ENCODE data around the gene DAPL1.

DAPL1 gene

GRCh38 chr2:158774681-158775080, 20.4 kb upstream of the DAPL1 start:
- H2AK5ac ChIP-seq (ENCODE audit: low read length) = no peak overlapping the region
- H3K18ac ChIP-seq (ENCODE audit: low read length) = no peak overlapping the region
- no peak for DNase-seq
- H3K4ac ChIP-seq (ENCODE audit: low read depth, low read length) = no peak overlapping the region
- no peak overlapping the region for H3K27ac ChIP-seq (ENCODE audit: low read depth, low read length)
- H3K4me1 ChIP-seq (ENCODE audit: control insufficient read depth in 1 of 2, insufficient read depth in 2 of 2, low read length in 2 of 2) = no peaks in the 10 kb centered on the region
- peaks cover 3% of the 10 kb centered on the region for H3K9me3 ChIP-seq (ENCODE audit: insufficient read depth, low read depth, low read length)
- H2BK120ac ChIP-seq (ENCODE audit: insufficient read depth, low read length, poor library complexity) = no peak overlapping the region
- H4K91ac ChIP-seq (ENCODE audit: low read depth, low read length) = no peak overlapping the region
- H3K9ac ChIP-seq (ENCODE audit: low read length) = no peak overlapping the region
- no CpG with 5 or more reads among the region's 1 CpG for WGBS (ENCODE audit: extremely low coverage, insufficient coverage, insufficient read length)
- no peak overlapping the region for H3K4me3 ChIP-seq (ENCODE audit: low read depth, low read length)
- peaks cover 0 to 2% of the 10 kb centered on the region in 2 experiments for H3K36me3 ChIP-seq (ENCODE audit: control insufficient read depth in 1 of 2, insufficient read depth in 2 of 2, low read length in 2 of 2)
- no peaks in the 10 kb centered on the region for H3K79me1 ChIP-seq (ENCODE audit: low read length)
- H3K23ac ChIP-seq (ENCODE audit: low read length) = no peak overlapping the region
- H3K14ac ChIP-seq (ENCODE audit: low read length) = no peak overlapping the region
- no peak overlapping the region for H4K8ac ChIP-seq (ENCODE audit: low read depth, low read length)
- H3K79me2 ChIP-seq (ENCODE audit: control insufficient read depth, insufficient read depth, low read length, poor library complexity) = no peaks in the 10 kb centered on the region
- H3K4me2 ChIP-seq (ENCODE audit: low read length) = no peak overlapping the region
- no peak overlapping the region for H2BK12ac ChIP-seq (ENCODE audit: low read length)
- no peak overlapping the region for H4K12ac ChIP-seq (ENCODE audit: low read depth, low read length)
- H2AFZ ChIP-seq (ENCODE audit: insufficient read depth, low read length, poor library complexity) = no peak overlapping the region
- H3K27me3 ChIP-seq (ENCODE audit: insufficient read depth, low read length) = no peaks in the 10 kb centered on the region
- H2BK5ac ChIP-seq (ENCODE audit: low read depth, low read length, poor library complexity) = no peak overlapping the region

- Histone ChIP-seq H3K36me3 (ENCODE audit: control insufficient read depth in 1 of 2, insufficient read depth in 2 of 2, low read length in 2 of 2) (peaks cover 0 to 2% of the 10 kb centered on the region in 2 experiments), H3K23ac (ENCODE audit: low read length) (no peak overlapping the region), H3K9ac (ENCODE audit: low read length) (no peak overlapping the region), H3K79me1 (ENCODE audit: low read length) (no peaks in the 10 kb centered on the region), H4K12ac (ENCODE audit: low read depth, low read length) (no peak overlapping the region), H2BK5ac (ENCODE audit: low read depth, low read length, poor library complexity) (no peak overlapping the region), H2BK12ac (ENCODE audit: low read length) (no peak overlapping the region), H3K4me2 (ENCODE audit: low read length) (no peak overlapping the region), H3K79me2 (ENCODE audit: control insufficient read depth, insufficient read depth, low read length, poor library complexity) (no peaks in the 10 kb centered on the region), H4K91ac (ENCODE audit: low read depth, low read length) (no peak overlapping the region), H3K4me3 (ENCODE audit: low read depth, low read length) (no peak overlapping the region), H2BK120ac (ENCODE audit: insufficient read depth, low read length, poor library complexity) (no peak overlapping the region), H3K4ac (ENCODE audit: low read depth, low read length) (no peak overlapping the region), H2AK5ac (ENCODE audit: low read length) (no peak overlapping the region), H3K9me3 (ENCODE audit: insufficient read depth, low read depth, low read length) (peaks cover 3% of the 10 kb centered on the region), H3K14ac (ENCODE audit: low read length) (no peak overlapping the region), H2AFZ (ENCODE audit: insufficient read depth, low read length, poor library complexity) (no peak overlapping the region), H3K4me1 (ENCODE audit: control insufficient read depth in 1 of 2, insufficient read depth in 2 of 2, low read length in 2 of 2) (no peaks in the 10 kb centered on the region), H3K27ac (ENCODE audit: low read depth, low read length) (no peak overlapping the region), H3K18ac (ENCODE audit: low read length) (no peak overlapping the region), H3K27me3 (ENCODE audit: insufficient read depth, low read length) (no peaks in the 10 kb centered on the region), H4K8ac (ENCODE audit: low read depth, low read length) (no peak overlapping the region)
- WGBS (ENCODE audit: extremely low coverage, insufficient coverage, insufficient read length) = no CpG with 5 or more reads among the region's 3 CpGs
- DNase-seq = no peak
Measured at GRCh38 chr2:158775273-158776027, 19.7 kb upstream of the DAPL1 start.

GRCh38 chr2:158776231-158776630, 18.9 kb upstream of the DAPL1 start:
- Histone ChIP-seq H4K8ac (ENCODE audit: low read depth, low read length) (no peak overlapping the region), H3K4ac (ENCODE audit: low read depth, low read length) (no peak overlapping the region), H3K18ac (ENCODE audit: low read length) (no peak overlapping the region), H3K4me3 (ENCODE audit: low read depth, low read length) (no peak overlapping the region), H3K9ac (ENCODE audit: low read length) (no peak overlapping the region), H3K14ac (ENCODE audit: low read length) (no peak overlapping the region), H2BK12ac (ENCODE audit: low read length) (no peak overlapping the region), H2BK5ac (ENCODE audit: low read depth, low read length, poor library complexity) (no peak overlapping the region), H3K9me3 (ENCODE audit: insufficient read depth, low read depth, low read length) (peaks cover 3% of the 10 kb centered on the region), H4K12ac (ENCODE audit: low read depth, low read length) (no peak overlapping the region), H4K91ac (ENCODE audit: low read depth, low read length) (no peak overlapping the region), H3K27ac (ENCODE audit: low read depth, low read length) (no peak overlapping the region), H2AFZ (ENCODE audit: insufficient read depth, low read length, poor library complexity) (no peak overlapping the region), H2BK120ac (ENCODE audit: insufficient read depth, low read length, poor library complexity) (no peak overlapping the region), H3K79me1 (ENCODE audit: low read length) (no peaks in the 10 kb centered on the region), H3K36me3 (ENCODE audit: control insufficient read depth in 1 of 2, insufficient read depth in 2 of 2, low read length in 2 of 2) (peaks cover 0 to 2% of the 10 kb centered on the region in 2 experiments), H2AK5ac (ENCODE audit: low read length) (no peak overlapping the region), H3K23ac (ENCODE audit: low read length) (no peak overlapping the region), H3K79me2 (ENCODE audit: control insufficient read depth, insufficient read depth, low read length, poor library complexity) (no peaks in the 10 kb centered on the region), H3K4me1 (ENCODE audit: control insufficient read depth in 1 of 2, insufficient read depth in 2 of 2, low read length in 2 of 2) (no peaks in the 10 kb centered on the region), H3K27me3 (ENCODE audit: insufficient read depth, low read length) (no peaks in the 10 kb centered on the region), H3K4me2 (ENCODE audit: low read length) (no peak overlapping the region)
- DNase-seq = no peak
- no CpG with 5 or more reads among the region's 2 CpGs for WGBS (ENCODE audit: extremely low coverage, insufficient coverage, insufficient read length)

GRCh38 chr2:158777077-158777476, 18.0 kb upstream of the DAPL1 start:
- H3K14ac ChIP-seq (ENCODE audit: low read length) = no peak overlapping the region
- no peak overlapping the region for H2BK12ac ChIP-seq (ENCODE audit: low read length)
- H3K4me3 ChIP-seq (ENCODE audit: low read depth, low read length) = no peak overlapping the region
- peaks cover 0 to 2% of the 10 kb centered on the region in 2 experiments for H3K36me3 ChIP-seq (ENCODE audit: control insufficient read depth in 1 of 2, insufficient read depth in 2 of 2, low read length in 2 of 2)
- WGBS (ENCODE audit: extremely low coverage, insufficient coverage, insufficient read length) = no CpG with 5 or more reads among the region's 3 CpGs
- no peak overlapping the region for H2AK5ac ChIP-seq (ENCODE audit: low read length)
- no peaks in the 10 kb centered on the region for H3K4me1 ChIP-seq (ENCODE audit: control insufficient read depth in 1 of 2, insufficient read depth in 2 of 2, low read length in 2 of 2)
- no peak for DNase-seq
- no peak overlapping the region for H2AFZ ChIP-seq (ENCODE audit: insufficient read depth, low read length, poor library complexity)
- no peaks in the 10 kb centered on the region for H3K27me3 ChIP-seq (ENCODE audit: insufficient read depth, low read length)
- H4K91ac ChIP-seq (ENCODE audit: low read depth, low read length) = no peak overlapping the region
- no peak overlapping the region for H3K23ac ChIP-seq (ENCODE audit: low read length)
- no peaks in the 10 kb centered on the region for H3K79me2 ChIP-seq (ENCODE audit: control insufficient read depth, insufficient read depth, low read length, poor library complexity)
- H3K9me3 ChIP-seq (ENCODE audit: insufficient read depth, low read depth, low read length) = no peaks in the 10 kb centered on the region
- H3K9ac ChIP-seq (ENCODE audit: low read length) = no peak overlapping the region
- no peaks in the 10 kb centered on the region for H3K79me1 ChIP-seq (ENCODE audit: low read length)
- H3K4me2 ChIP-seq (ENCODE audit: low read length) = no peak overlapping the region
- no peak overlapping the region for H3K27ac ChIP-seq (ENCODE audit: low read depth, low read length)
- H4K8ac ChIP-seq (ENCODE audit: low read depth, low read length) = no peak overlapping the region
- no peak overlapping the region for H2BK5ac ChIP-seq (ENCODE audit: low read depth, low read length, poor library complexity)
- H3K4ac ChIP-seq (ENCODE audit: low read depth, low read length) = no peak overlapping the region
- no peak overlapping the region for H2BK120ac ChIP-seq (ENCODE audit: insufficient read depth, low read length, poor library complexity)
- no peak overlapping the region for H3K18ac ChIP-seq (ENCODE audit: low read length)
- no peak overlapping the region for H4K12ac ChIP-seq (ENCODE audit: low read depth, low read length)

All from trophoblast cell (in vitro differentiated cells and primary cell).